HepG2 (cell line): ENCODE results near the gene ALK. TPM values are rescaled to one million over a fixed set of nuclear protein-coding genes. Genes with fewer than 3 reads are reported as not detected.

Source experiments
- GATAD1 ChIP-seq: IDR thresholded peaks from 2 replicates; pipeline ENCODE4 v1.6.1; 2016; ENCODE audit warnings: missing genetic modification reagents, missing compliant biosample characterization
- GTF3A ChIP-seq: sonication (generic); formaldehyde crosslinking; conservative IDR thresholded peaks from 2 replicates; pipeline ENCODE4 v1.4.0; 2020; ENCODE audit warnings: mild to moderate bottlenecking, missing genetic modification reagents
- HOXA3 ChIP-seq: sonication (generic); formaldehyde crosslinking; IDR thresholded peaks from 2 replicates; pipeline ENCODE4 v1.5.0; 2020; ENCODE audit warnings: missing genetic modification reagents
- IRX3 ChIP-seq: sonication (generic); formaldehyde crosslinking; IDR thresholded peaks from 2 replicates; pipeline ENCODE4 v1.8.1; 2023; ENCODE audit warnings: mild to moderate bottlenecking, low read depth, missing genetic modification reagents, borderline replicate concordance
- PHB2 ChIP-seq: fragments of 450-650 bp; IDR thresholded peaks from 2 replicates; pipeline ENCODE4 v1.6.1; 2018; ENCODE audit not compliant: partially characterized antibody
- RFX3 ChIP-seq: IDR thresholded peaks from 2 replicates; pipeline ENCODE4 v1.6.1; 2016; ENCODE audit warnings: missing biosample characterization, missing genetic modification reagents
- SOX5 ChIP-seq: IDR thresholded peaks from 2 replicates; pipeline ENCODE4 v1.6.1; 2016; ENCODE audit warnings: borderline replicate concordance
- ZEB1 ChIP-seq: IDR thresholded peaks from 2 replicates; pipeline ENCODE4 v1.6.1; 2012; ENCODE audit warnings: mild to moderate bottlenecking, low read depth, inconsistent platforms; ENCODE audit not compliant: insufficient replicate concordance
- ZMYM2 ChIP-seq: sonication (generic); formaldehyde crosslinking; IDR thresholded peaks from 2 replicates; pipeline ENCODE4 v1.8.0; 2022; ENCODE audit warnings: mild to moderate bottlenecking, missing genetic modification reagents
- ZNF333 ChIP-seq: sonication (generic); formaldehyde crosslinking; IDR thresholded peaks from 2 replicates; pipeline ENCODE4 v1.4.0; 2020; ENCODE audit warnings: mild to moderate bottlenecking, missing genetic modification reagents, borderline replicate concordance
- ZNF569 ChIP-seq: sonication (generic); formaldehyde crosslinking; IDR thresholded peaks from 2 replicates; pipeline ENCODE4 v1.5.0; 2020; ENCODE audit warnings: mild to moderate bottlenecking, missing genetic modification reagents, moderate library complexity, borderline replicate concordance
- ZNF605 ChIP-seq: sonication (generic); formaldehyde crosslinking; IDR thresholded peaks from 2 replicates; pipeline ENCODE4 v1.8.0; 2022; ENCODE audit warnings: mild to moderate bottlenecking, missing genetic modification reagents
- polyA plus RNA-seq, 8 experiments: library from polyadenylated mRNA; depleted of rRNA in 3 of 8; stranded (reverse) in 7 of 8; unstranded in 1 of 8; fragments of >200 nt; fragmentation: Illumina TruSeq in 4 of 8; extraction: Trizol in 4 of 8; gene quantifications; 2 replicates each; pipeline versions ENCODE4 v1.2.1 to v1.2.3, GENCODE V29; 2011 to 2016; ENCODE audit warnings: low read depth in 4 of 8, missing spikeins in 1 of 8, mixed read lengths in 1 of 8; ENCODE audit not compliant: insufficient read depth in 1 of 8
- total RNA-seq, 5 experiments: library from RNA; depleted of rRNA; stranded (reverse); fragments of >200 nt; fragmentation: Illumina TruSeq; extraction: Trizol; gene quantifications; 2 replicates each; pipeline ENCODE4 v1.2.3, GENCODE V29; 2016; ENCODE audit warnings: low read depth in 1 of 5
- TF ChIP-seq, protein P1 (sequence below): sonication (generic); formaldehyde crosslinking; IDR thresholded peaks from 2 replicates; pipeline ENCODE4 v1.5.0; 2020; ENCODE audit warnings: mild to moderate bottlenecking, missing genetic modification reagents, borderline replicate concordance
- TF ChIP-seq, protein P2 (sequence below): sonication (generic); formaldehyde crosslinking; IDR thresholded peaks from 2 replicates; pipeline ENCODE4 v1.5.1; 2020; ENCODE audit warnings: missing genetic modification reagents, mild to moderate bottlenecking, borderline replicate concordance
- TF ChIP-seq, protein P3 (sequence below): sonication (generic); formaldehyde crosslinking; IDR thresholded peaks from 2 replicates; pipeline ENCODE4 v1.5.0; 2020; ENCODE audit warnings: missing genetic modification reagents

Gene ALK
- total and polyA plus RNA-seq, 2 of the 13 experiments (the other 11 are each of a cell fraction or from before 2014, with no cell fraction given), result not detected

DNA sequence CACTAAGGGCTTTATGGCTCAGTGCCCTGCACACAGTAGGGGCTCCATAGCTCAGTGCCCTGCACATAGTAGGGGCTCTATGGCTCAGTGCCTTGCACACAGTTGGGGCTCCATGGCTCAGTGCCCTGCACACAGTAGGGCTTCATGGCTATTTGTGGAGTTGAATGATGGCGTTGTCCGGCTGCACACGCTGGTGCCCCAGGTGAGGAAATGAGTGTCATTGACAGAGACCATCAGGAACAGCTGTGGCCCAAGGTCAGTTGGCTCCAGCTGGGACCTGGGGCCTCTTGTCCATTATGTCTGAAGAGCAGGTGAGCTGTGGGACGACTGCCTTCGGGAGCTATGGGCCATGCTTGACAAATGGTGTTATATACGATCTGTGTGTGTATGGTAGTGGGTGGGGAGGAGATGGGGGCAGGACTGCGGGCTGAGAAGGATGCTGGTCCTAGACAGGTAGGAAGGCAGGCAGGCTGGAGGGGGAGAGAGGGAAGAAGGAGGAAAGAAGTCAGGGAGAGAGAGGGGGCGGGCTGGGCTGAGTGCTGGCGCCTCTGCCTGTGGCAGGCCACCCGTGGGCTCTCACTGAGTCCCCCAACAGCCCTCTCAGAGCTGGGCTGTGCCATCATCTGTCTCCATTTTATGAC lies 675.5 kb downstream of the ALK start (continued):
- TF ChIP-seq, protein P1, sequence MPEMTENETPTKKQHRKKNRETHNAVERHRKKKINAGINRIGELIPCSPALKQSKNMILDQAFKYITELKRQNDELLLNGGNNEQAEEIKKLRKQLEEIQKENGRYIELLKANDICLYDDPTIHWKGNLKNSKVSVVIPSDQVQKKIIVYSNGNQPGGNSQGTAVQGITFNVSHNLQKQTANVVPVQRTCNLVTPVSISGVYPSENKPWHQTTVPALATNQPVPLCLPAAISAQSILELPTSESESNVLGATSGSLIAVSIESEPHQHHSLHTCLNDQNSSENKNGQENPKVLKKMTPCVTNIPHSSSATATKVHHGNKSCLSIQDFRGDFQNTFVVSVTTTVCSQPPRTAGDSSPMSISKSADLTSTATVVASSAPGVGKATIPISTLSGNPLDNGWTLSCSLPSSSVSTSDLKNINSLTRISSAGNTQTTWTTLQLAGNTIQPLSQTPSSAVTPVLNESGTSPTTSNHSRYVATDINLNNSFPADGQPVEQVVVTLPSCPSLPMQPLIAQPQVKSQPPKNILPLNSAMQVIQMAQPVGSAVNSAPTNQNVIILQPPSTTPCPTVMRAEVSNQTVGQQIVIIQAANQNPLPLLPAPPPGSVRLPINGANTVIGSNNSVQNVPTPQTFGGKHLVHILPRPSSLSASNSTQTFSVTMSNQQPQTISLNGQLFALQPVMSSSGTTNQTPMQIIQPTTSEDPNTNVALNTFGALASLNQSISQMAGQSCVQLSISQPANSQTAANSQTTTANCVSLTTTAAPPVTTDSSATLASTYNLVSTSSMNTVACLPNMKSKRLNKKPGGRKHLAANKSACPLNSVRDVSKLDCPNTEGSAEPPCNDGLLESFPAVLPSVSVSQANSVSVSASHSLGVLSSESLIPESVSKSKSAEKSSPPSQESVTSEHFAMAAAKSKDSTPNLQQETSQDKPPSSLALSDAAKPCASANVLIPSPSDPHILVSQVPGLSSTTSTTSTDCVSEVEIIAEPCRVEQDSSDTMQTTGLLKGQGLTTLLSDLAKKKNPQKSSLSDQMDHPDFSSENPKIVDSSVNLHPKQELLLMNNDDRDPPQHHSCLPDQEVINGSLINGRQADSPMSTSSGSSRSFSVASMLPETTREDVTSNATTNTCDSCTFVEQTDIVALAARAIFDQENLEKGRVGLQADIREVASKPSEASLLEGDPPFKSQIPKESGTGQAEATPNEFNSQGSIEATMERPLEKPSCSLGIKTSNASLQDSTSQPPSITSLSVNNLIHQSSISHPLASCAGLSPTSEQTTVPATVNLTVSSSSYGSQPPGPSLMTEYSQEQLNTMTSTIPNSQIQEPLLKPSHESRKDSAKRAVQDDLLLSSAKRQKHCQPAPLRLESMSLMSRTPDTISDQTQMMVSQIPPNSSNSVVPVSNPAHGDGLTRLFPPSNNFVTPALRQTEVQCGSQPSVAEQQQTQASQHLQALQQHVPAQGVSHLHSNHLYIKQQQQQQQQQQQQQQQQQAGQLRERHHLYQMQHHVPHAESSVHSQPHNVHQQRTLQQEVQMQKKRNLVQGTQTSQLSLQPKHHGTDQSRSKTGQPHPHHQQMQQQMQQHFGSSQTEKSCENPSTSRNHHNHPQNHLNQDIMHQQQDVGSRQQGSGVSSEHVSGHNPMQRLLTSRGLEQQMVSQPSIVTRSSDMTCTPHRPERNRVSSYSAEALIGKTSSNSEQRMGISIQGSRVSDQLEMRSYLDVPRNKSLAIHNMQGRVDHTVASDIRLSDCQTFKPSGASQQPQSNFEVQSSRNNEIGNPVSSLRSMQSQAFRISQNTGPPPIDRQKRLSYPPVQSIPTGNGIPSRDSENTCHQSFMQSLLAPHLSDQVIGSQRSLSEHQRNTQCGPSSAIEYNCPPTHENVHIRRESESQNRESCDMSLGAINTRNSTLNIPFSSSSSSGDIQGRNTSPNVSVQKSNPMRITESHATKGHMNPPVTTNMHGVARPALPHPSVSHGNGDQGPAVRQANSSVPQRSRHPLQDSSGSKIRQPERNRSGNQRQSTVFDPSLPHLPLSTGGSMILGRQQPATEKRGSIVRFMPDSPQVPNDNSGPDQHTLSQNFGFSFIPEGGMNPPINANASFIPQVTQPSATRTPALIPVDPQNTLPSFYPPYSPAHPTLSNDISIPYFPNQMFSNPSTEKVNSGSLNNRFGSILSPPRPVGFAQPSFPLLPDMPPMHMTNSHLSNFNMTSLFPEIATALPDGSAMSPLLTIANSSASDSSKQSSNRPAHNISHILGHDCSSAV (CRISPR knock-in tag), result no peak
- TF ChIP-seq HOXA3 (CRISPR knock-in tag) (no peak), ZMYM2 (CRISPR knock-in tag) (peak; percentile 62; the same call in 1 of the 2 replicates), PHB2 (no peak), ZEB1 (no peak), ZNF605 (CRISPR knock-in tag) (no peak), SOX5 (CRISPR knock-in tag) (no peak), IRX3 (no peak), RFX3 (no peak), GTF3A (no peak), ZNF569 (no peak), ZNF333 (CRISPR knock-in tag) (no peak), GATAD1 (no peak)
- TF ChIP-seq, protein P2, sequence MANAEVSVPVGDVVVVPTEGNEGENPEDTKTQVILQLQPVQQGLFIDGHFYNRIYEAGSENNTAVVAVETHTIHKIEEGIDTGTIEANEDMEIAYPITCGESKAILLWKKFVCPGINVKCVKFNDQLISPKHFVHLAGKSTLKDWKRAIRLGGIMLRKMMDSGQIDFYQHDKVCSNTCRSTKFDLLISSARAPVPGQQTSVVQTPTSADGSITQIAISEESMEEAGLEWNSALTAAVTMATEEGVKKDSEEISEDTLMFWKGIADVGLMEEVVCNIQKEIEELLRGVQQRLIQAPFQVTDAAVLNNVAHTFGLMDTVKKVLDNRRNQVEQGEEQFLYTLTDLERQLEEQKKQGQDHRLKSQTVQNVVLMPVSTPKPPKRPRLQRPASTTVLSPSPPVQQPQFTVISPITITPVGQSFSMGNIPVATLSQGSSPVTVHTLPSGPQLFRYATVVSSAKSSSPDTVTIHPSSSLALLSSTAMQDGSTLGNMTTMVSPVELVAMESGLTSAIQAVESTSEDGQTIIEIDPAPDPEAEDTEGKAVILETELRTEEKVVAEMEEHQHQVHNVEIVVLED (CRISPR knock-in tag), result no peak
- TF ChIP-seq, protein P3, sequence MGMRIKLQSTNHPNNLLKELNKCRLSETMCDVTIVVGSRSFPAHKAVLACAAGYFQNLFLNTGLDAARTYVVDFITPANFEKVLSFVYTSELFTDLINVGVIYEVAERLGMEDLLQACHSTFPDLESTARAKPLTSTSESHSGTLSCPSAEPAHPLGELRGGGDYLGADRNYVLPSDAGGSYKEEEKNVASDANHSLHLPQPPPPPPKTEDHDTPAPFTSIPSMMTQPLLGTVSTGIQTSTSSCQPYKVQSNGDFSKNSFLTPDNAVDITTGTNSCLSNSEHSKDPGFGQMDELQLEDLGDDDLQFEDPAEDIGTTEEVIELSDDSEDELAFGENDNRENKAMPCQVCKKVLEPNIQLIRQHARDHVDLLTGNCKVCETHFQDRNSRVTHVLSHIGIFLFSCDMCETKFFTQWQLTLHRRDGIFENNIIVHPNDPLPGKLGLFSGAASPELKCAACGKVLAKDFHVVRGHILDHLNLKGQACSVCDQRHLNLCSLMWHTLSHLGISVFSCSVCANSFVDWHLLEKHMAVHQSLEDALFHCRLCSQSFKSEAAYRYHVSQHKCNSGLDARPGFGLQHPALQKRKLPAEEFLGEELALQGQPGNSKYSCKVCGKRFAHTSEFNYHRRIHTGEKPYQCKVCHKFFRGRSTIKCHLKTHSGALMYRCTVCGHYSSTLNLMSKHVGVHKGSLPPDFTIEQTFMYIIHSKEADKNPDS, result no peak
